Measurements from ENCODE around the gene ZNF236.

GRCh38 chr18:76943542-76944339 is 121.4 kb downstream of the ZNF236 start:
- no peak for TF ChIP-seq CTCF (IDR thresholded peaks at IDR 0.05)
- no peak for TF ChIP-seq POLR2A (IDR thresholded peaks at IDR 0.05)
